ENCODE results near the gene CYP17A1.

CYP17A1 gene

GRCh38 chr10:102819054-102819453, 18.2 kb downstream of the CYP17A1 start:
- H3K27me3 ChIP-seq (ENCODE audit: low read length): no peaks in the 10 kb centered on the region
- H3K36me3 ChIP-seq (ENCODE audit: low read length): no peaks in the 10 kb centered on the region
- H3K79me2 ChIP-seq (ENCODE audit: insufficient read depth, low read length): no peaks in the 10 kb centered on the region
- no peak overlapping the region for H3K4me3 ChIP-seq (ENCODE audit: insufficient read depth, low read length, poor library complexity, severe bottlenecking)
- no peaks in the 10 kb centered on the region for H3F3A ChIP-seq (ENCODE audit: insufficient read depth)
- TF ChIP-seq EZH2phosphoT487 (conservative IDR thresholded peaks at IDR 0.05; ENCODE audit: low read length): no peak
- TF ChIP-seq CTCF (IDR thresholded peaks at IDR 0.05; ENCODE audit: insufficient read depth, low read length, poor library complexity, severe bottlenecking): no peak
- no peaks in the 10 kb centered on the region for H3K9me3 ChIP-seq (ENCODE audit: insufficient read depth, low read length)
- H3K9ac ChIP-seq (ENCODE audit: low read length): no peak overlapping the region
- no peaks in the 10 kb centered on the region for H3K9me2 ChIP-seq (replicated peaks; ENCODE audit: insufficient read depth, low read length)
- H2AFZ ChIP-seq (ENCODE audit: low read depth, low read length, severe bottlenecking): no peak overlapping the region
- H4K20me1 ChIP-seq (ENCODE audit: low read depth, low read length): no peaks in the 10 kb centered on the region
- no peak overlapping the region for H3K4me2 ChIP-seq (ENCODE audit: low read depth, low read length, poor library complexity, severe bottlenecking)
- H3K27ac ChIP-seq (ENCODE audit: low read depth, low read length): no peak overlapping the region

- Histone ChIP-seq H3K9me3 (ENCODE audit: insufficient read depth, low read length) (no peaks in the 10 kb centered on the region), H3K9ac (ENCODE audit: low read length) (no peak overlapping the region), H3K4me3 (ENCODE audit: insufficient read depth, low read length, poor library complexity, severe bottlenecking) (no peak overlapping the region), H3K27ac (ENCODE audit: low read depth, low read length) (no peak overlapping the region), H3F3A (ENCODE audit: insufficient read depth) (no peaks in the 10 kb centered on the region), H3K36me3 (ENCODE audit: low read length) (no peaks in the 10 kb centered on the region), H3K27me3 (ENCODE audit: low read length) (no peaks in the 10 kb centered on the region), H3K79me2 (ENCODE audit: insufficient read depth, low read length) (no peaks in the 10 kb centered on the region), H3K4me2 (ENCODE audit: low read depth, low read length, poor library complexity, severe bottlenecking) (no peak overlapping the region), H3K9me2 (replicated peaks; ENCODE audit: insufficient read depth, low read length) (no peaks in the 10 kb centered on the region), H2AFZ (ENCODE audit: low read depth, low read length, severe bottlenecking) (no peak overlapping the region), H4K20me1 (ENCODE audit: low read depth, low read length) (no peaks in the 10 kb centered on the region)
- TF ChIP-seq EZH2phosphoT487 (conservative IDR thresholded peaks at IDR 0.05; ENCODE audit: low read length): no peak
- TF ChIP-seq CTCF (IDR thresholded peaks at IDR 0.05; ENCODE audit: insufficient read depth, low read length, poor library complexity, severe bottlenecking): no peak
Measured at GRCh38 chr10:102817175-102817574, 20.0 kb downstream of the CYP17A1 start.

GRCh38 chr10:102815790-102816549, 21.2 kb downstream of the CYP17A1 start:
- Histone ChIP-seq H3K9me2 (replicated peaks; ENCODE audit: insufficient read depth, low read length) (no peaks in the 10 kb centered on the region), H3K9me3 (ENCODE audit: insufficient read depth, low read length) (no peaks in the 10 kb centered on the region), H3K79me2 (ENCODE audit: insufficient read depth, low read length) (no peaks in the 10 kb centered on the region), H3K36me3 (ENCODE audit: low read length) (no peaks in the 10 kb centered on the region), H3F3A (ENCODE audit: insufficient read depth) (no peaks in the 10 kb centered on the region), H3K27ac (ENCODE audit: low read depth, low read length) (no peak overlapping the region), H4K20me1 (ENCODE audit: low read depth, low read length) (no peaks in the 10 kb centered on the region), H3K9ac (ENCODE audit: low read length) (no peak overlapping the region), H3K4me2 (ENCODE audit: low read depth, low read length, poor library complexity, severe bottlenecking) (no peak overlapping the region), H3K27me3 (ENCODE audit: low read length) (no peaks in the 10 kb centered on the region), H3K4me3 (ENCODE audit: insufficient read depth, low read length, poor library complexity, severe bottlenecking) (no peak overlapping the region), H2AFZ (ENCODE audit: low read depth, low read length, severe bottlenecking) (no peak overlapping the region)
- TF ChIP-seq EZH2phosphoT487 (conservative IDR thresholded peaks at IDR 0.05; ENCODE audit: low read length) (no peak), CTCF (IDR thresholded peaks at IDR 0.05; ENCODE audit: insufficient read depth, low read length, poor library complexity, severe bottlenecking) (no peak)

Measured in SU-DHL-6 (cell line).